HG03521 (cell line): ENCODE measurements around the gene ARMC9.
"Not testable (repeated sequence)": the region's sequence is repeated elsewhere in the genome, so short reads cannot be mapped to it uniquely, and the experiment has no call there.

Source experiments
- ATAC-seq: cut with Tn5 transposase; IDR thresholded peaks from one replicate; pipeline ENCODE4 v1.9.1; 2021; ENCODE audit warnings: mild to moderate bottlenecking, moderate library complexity; ENCODE audit not compliant: unreplicated experiment

Gene ARMC9

GRCh38 chr2:231336700-231337099, 138.3 kb downstream of the ARMC9 start:
- ATAC-seq: no peak

- no peak for ATAC-seq
Observed at GRCh38 chr2:231337807-231338759, 139.7 kb downstream of the ARMC9 start.

- ATAC-seq: no peak
Observed at GRCh38 chr2:231339316-231339715, 140.9 kb downstream of the ARMC9 start.

- ATAC-seq: no peak
Observed at GRCh38 chr2:231341100-231341499, 142.7 kb downstream of the ARMC9 start.

GRCh38 chr2:231342061-231342711, 143.8 kb downstream of the ARMC9 start:
- ATAC-seq: no peak

GRCh38 chr2:231343006-231343710, 144.7 kb downstream of the ARMC9 start:
- no peak for ATAC-seq

GRCh38 chr2:231343988-231344387, 145.6 kb downstream of the ARMC9 start:
- no peak for ATAC-seq

- ATAC-seq: no peak
Observed at GRCh38 chr2:231344851-231345250, 146.4 kb downstream of the ARMC9 start.

GRCh38 chr2:231347081-231347480, 148.7 kb downstream of the ARMC9 start:
- ATAC-seq: no peak

- ATAC-seq: no peak
Observed at GRCh38 chr2:231347638-231348037, 149.2 kb downstream of the ARMC9 start.

GRCh38 chr2:231348173-231348572, 149.7 kb downstream of the ARMC9 start:
- ATAC-seq: no peak

GRCh38 chr2:231348704-231349373, 150.4 kb downstream of the ARMC9 start:
- no peak for ATAC-seq

GRCh38 chr2:231349374-231349735, 150.9 kb downstream of the ARMC9 start:
- ATAC-seq: not testable (repeated sequence)

- ATAC-seq: no peak
Observed at GRCh38 chr2:231351648-231352047, 153.2 kb downstream of the ARMC9 start.

GRCh38 chr2:231353469-231353868, 155.0 kb downstream of the ARMC9 start:
- no peak for ATAC-seq

- no peak for ATAC-seq
Observed at GRCh38 chr2:231355508-231356465, 157.4 kb downstream of the ARMC9 start.

- ATAC-seq: no peak
Observed at GRCh38 chr2:231356466-231356844, 158.0 kb downstream of the ARMC9 start.

GRCh38 chr2:231357048-231357447, 158.6 kb downstream of the ARMC9 start:
- ATAC-seq: no peak

GRCh38 chr2:231357931-231358330, 159.5 kb downstream of the ARMC9 start:
- no peak for ATAC-seq

GRCh38 chr2:231359441-231359840, 161.0 kb downstream of the ARMC9 start:
- ATAC-seq: no peak
